ENCODE measurements around the gene LDLRAD4.

- TF ChIP-seq CTCF (IDR thresholded peaks at IDR 0.05; ENCODE audit: insufficient read depth, low read length) (no peak), GABPA (IDR thresholded peaks at IDR 0.05; ENCODE audit: low read depth) (no peak), REST (IDR thresholded peaks at IDR 0.05; ENCODE audit: insufficient replicate concordance, low read depth) (no peak), POLR2AphosphoS5 (IDR thresholded peaks at IDR 0.05; ENCODE audit: low read depth) (no peak), SPI1 (IDR thresholded peaks at IDR 0.05; ENCODE audit: borderline replicate concordance, low read depth) (no peak)
Observed at GRCh38 chr18:13641551-13642439, 423.2 kb downstream of the LDLRAD4 start.

Data from HL-60 (cell line).